HG02678 (cell line): Measurements from ENCODE around the gene NEDD1.

Experiments
- ATAC-seq: cut with Tn5 transposase; IDR thresholded peaks from one replicate; pipeline ENCODE4 v1.9.1; 2021; ENCODE audit warnings: mild to moderate bottlenecking, moderate library complexity; ENCODE audit not compliant: unreplicated experiment

NEDD1 gene

DNA sequence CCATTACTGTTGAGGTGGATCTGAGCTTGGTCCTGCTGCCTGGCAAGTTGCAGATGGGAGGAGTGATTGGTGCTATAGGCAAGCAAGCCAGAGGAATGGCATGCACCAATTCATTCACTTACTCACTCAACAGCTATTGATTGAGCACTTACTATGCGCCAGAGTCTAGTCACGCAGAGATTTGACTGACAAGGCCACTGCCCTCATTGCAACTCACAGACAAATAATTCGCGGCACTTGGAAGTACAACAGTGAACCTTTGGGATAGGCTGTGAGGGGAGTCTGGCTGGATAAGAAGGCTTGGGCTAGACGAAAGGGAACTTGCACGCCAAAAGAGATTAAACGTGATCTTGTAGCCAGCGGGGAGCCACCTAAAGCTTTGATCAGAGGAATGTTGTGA is 96.2 kb downstream of the NEDD1 start:
- ATAC-seq, result no peak
